ENCODE measurements around the gene ST6GALNAC2.
A peak's percentile ranks its signal among the peaks of the same experiment; 100 is the strongest.
"Not testable (repeated sequence)": the region's sequence is repeated elsewhere in the genome, so short reads cannot be mapped to it uniquely, and the experiment has no call there.

The ST6GALNAC2 gene

GRCh38 chr17:76528528-76529223 is 57.0 kb downstream of the ST6GALNAC2 start:
- DNase-seq (ENCODE audit: low read depth, low spot score), result no peak

DNA sequence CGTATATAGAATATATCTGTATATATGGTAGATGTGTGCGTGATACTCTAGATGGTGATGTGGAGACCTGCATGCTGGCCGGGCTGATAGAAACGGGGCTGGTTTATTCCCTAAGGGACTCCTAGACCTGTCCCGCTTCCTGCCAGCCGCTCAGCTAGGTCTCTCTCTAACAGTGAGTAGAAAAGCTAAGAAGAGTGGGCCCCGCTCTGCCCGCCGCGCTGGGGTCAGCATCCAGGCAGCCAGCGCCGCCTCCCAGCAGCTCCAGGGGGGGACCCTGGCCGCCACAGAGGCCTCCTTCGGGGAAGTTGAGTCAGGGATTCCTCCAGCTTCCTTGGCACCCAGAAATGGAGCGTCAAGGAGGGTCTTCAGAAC is 57.5 kb downstream of the ST6GALNAC2 start:
- no peak for DNase-seq (ENCODE audit: low read depth, low spot score)

GRCh38 chr17:76527430-76528111 is 58.1 kb downstream of the ST6GALNAC2 start:
- no peak for DNase-seq (ENCODE audit: low read depth, low spot score)

- DNase-seq (ENCODE audit: low read depth, low spot score), result not testable (repeated sequence)
Measured at GRCh38 chr17:76527016-76527415, 58.6 kb downstream of the ST6GALNAC2 start.

- DNase-seq (ENCODE audit: low read depth, low spot score), result not testable (repeated sequence)
Measured at GRCh38 chr17:76525513-76525833, 60.2 kb downstream of the ST6GALNAC2 start.

GRCh38 chr17:76524598-76525512 is 60.8 kb downstream of the ST6GALNAC2 start:
- no peak for DNase-seq (ENCODE audit: low read depth, low spot score)

DNA sequence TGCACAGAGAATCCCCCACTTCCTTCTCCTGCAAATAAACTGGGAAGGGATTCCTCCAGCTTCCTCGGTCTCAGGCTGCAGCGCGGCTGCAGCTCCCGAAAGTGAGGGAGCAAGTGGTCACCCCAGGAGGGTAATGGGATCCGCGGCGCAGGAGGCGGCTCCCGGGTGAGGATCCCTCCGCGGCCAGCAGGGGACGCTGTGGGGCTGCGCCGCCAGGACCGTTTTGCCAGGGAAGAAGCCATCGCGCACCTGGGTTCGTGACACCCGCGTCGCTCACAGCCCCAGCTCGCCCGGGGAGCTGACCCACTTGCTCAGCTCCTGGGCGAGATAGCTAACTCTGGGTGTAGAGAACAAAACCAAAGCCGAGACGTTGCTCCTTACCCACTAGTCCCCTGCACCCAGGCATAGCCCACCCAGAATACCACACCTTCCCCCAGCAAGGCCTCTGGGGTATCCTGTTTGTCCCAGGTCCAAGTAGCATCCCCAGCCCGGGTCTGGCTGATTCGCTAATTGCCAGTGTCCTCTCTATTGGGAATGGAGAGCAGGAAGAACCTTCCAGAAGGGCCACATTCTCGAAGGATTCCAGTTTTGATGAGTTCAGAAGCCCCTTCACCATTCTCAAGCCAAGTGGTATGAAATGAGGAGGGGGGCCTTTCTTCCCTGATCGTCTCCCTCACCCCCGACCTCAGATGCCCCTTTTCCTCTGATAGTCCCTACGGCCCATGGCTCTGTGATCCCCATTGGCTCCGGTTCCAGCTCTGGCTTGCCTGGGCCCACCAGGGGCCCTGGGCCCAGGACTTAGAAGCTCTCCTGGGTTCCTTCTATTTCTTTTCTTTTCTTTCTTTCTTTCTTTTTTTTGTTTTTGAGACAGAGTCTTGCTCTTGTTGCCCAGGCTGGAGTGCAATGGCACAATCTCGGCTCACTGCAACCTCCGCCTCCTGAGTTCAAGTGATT is 62.3 kb downstream of the ST6GALNAC2 start:
- DNase-seq (ENCODE audit: low read depth, low spot score), result peak; percentile 63

GRCh38 chr17:76521683-76522082 is 64.0 kb downstream of the ST6GALNAC2 start:
- DNase-seq (ENCODE audit: low read depth, low spot score), result not testable (repeated sequence)

DNA sequence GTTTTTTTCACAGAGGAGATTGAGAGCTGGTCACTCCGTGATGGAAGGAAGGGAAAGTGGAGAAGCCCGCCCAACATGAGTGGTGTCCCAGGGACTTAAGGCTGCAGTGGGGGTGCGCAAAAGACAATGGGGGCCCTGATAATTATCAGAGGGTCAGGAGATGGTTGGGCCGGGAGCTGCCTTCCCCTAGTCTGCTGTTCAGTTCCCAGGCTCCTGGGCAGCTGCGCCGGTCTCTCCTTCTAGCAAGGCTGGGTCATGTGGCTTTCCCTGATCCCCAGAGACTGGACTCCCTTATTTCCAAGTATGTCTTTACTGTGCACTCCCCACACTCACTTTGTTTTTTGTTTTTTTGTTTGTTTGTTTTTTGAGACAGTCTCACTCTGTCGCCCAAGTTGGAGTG is 64.4 kb downstream of the ST6GALNAC2 start:
- DNase-seq (ENCODE audit: low read depth, low spot score), result no peak

GRCh38 chr17:76519048-76519966 is 66.4 kb downstream of the ST6GALNAC2 start:
- no peak for DNase-seq (ENCODE audit: low read depth, low spot score)

GRCh38 chr17:76517638-76518038 is 68.0 kb downstream of the ST6GALNAC2 start:
- DNase-seq (ENCODE audit: low read depth, low spot score), result no peak

All from activated CD4-positive, CD25-positive, alpha-beta regulatory T cell treated with anti-CD3 and anti-CD28 coated beads, Interleukin-2, amount 50 U/mL, for 16 hours (primary cell).